K562 (cell line): Measurements from ENCODE around the gene HEXD. TPM values are rescaled to one million over a fixed set of nuclear protein-coding genes. Genes with fewer than 3 reads are reported as not detected.

ENCODE experiments used
- DEAF1 ChIP-seq: fragments of 450-650 bp; formaldehyde crosslinking; IDR thresholded peaks from 2 replicates; pipeline ENCODE4 v1.4.0; 2020; ENCODE audit warnings: mild to moderate bottlenecking, moderate library complexity
- E2F6 ChIP-seq, 2 experiments: IDR thresholded peaks; 2 replicates each; pipeline ENCODE4 v1.6.1; 2011; ENCODE audit warnings: borderline replicate concordance in 1 of 2, control low read depth in 1 of 2, low read depth in 1 of 2, low read length in 1 of 2, mild to moderate bottlenecking in 1 of 2, mixed read lengths in 1 of 2, moderate library complexity in 1 of 2; ENCODE audit not compliant: insufficient read depth in 1 of 2, insufficient read length in 1 of 2, poor library complexity in 1 of 2, severe bottlenecking in 1 of 2; ENCODE audit errors: extremely low read depth in 1 of 2
- MBD1 ChIP-seq: fragments of 250-450 bp; sonication (Bioruptor Pico); IDR thresholded peaks from 2 replicates; pipeline ENCODE4 v1.8.0; 2022; ENCODE audit warnings: inconsistent platforms
- RAD21 ChIP-seq, 2 experiments: fragments of 250-450 bp in 1 of 2; fragments of 450-650 bp in 1 of 2; sonication (Bioruptor Pico) in 1 of 2; formaldehyde crosslinking in 1 of 2; IDR thresholded peaks in 1 of 2; conservative IDR thresholded peaks in 1 of 2; 2 replicates each; pipeline versions ENCODE4 v1.4.0 to v1.8.0; 2020 to 2022; ENCODE audit warnings: mild to moderate bottlenecking in 2 of 2, moderate library complexity in 1 of 2
- SIRT6 ChIP-seq: IDR thresholded peaks from one replicate; pipeline ENCODE4 v1.6.1; 2012; ENCODE audit warnings: low read depth, mild to moderate bottlenecking, control low read depth, inconsistent platforms, low read length, moderate library complexity
- SMARCA4 ChIP-seq: fragments of 450-650 bp; IDR thresholded peaks from 2 replicates; pipeline ENCODE4 v1.6.1; 2016
- polyA plus RNA-seq, 8 experiments: library from polyadenylated mRNA; depleted of rRNA in 4 of 8; stranded (reverse) in 5 of 8; unstranded in 3 of 8; fragments of >200 nt; fragmentation: Nextera tagmentation in 2 of 8; fragmentation: Illumina TruSeq in 1 of 8; extraction: Ambion mirVana in 2 of 8; extraction: Trizol in 1 of 8; gene quantifications; 2 replicates each; pipeline versions ENCODE4 v1.2.1 to v1.2.3, GENCODE V29; 2011 to 2014; ENCODE audit warnings: inconsistent platforms in 1 of 8, missing spikeins in 1 of 8
- total RNA-seq, 7 experiments: library from RNA; depleted of rRNA in 6 of 7; stranded (reverse); fragments of >200 nt in 6 of 7; fragmentation: Illumina TruSeq in 2 of 7; extraction: Trizol in 2 of 7; gene quantifications; 2 replicates each; pipeline versions ENCODE4 v1.2.1 to v1.2.3, GENCODE V29; 2011 to 2021; ENCODE audit warnings: low replicate concordance in 1 of 7
- TF ChIP-seq, protein P1 (sequence below): fragments of 450-650 bp; IDR thresholded peaks from 2 replicates; pipeline ENCODE4 v1.6.1; 2016; ENCODE audit warnings: borderline replicate concordance
- TF ChIP-seq, protein P2 (sequence below), 3 experiments: fragments of 200-800 bp in 1 of 3; fragments of 250-450 bp in 1 of 3; fragments of 450-650 bp in 1 of 3; sonication (Bioruptor Pico) in 1 of 3; sonication (Bioruptor generic) in 1 of 3; formaldehyde crosslinking in 1 of 3; IDR thresholded peaks; 2 replicates each; pipeline versions ENCODE4 v1.6.1 to v1.8.0; 2016 to 2022; ENCODE audit warnings: mild to moderate bottlenecking in 2 of 3, missing genetic modification characterization in 2 of 3, missing compliant biosample characterization in 1 of 3, moderate library complexity in 1 of 3

The HEXD gene
- total and polyA plus RNA-seq, 9 of the 15 experiments (the other 6 are each of a cell fraction or from before 2014, with no cell fraction given), result 1.0 to 25.3 (median 10.0) TPM

GRCh38 chr17:82418001-82418986 is at the start of gene HEXD, which contains the start of gene OGFOD3 (continued):
- TF ChIP-seq MBD1 (CRISPR knock-in tag), result no peak
- TF ChIP-seq RAD21 (CRISPR knock-in tag; conservative IDR thresholded peaks at IDR 0.05 in 1 of 2, IDR thresholded peaks at IDR 0.05 in 1 of 2), result 0 out of 4 replicates have a peak, but pooled peaks of 1 of the 2 experiments have one; percentile 2
- TF ChIP-seq, protein P1, sequence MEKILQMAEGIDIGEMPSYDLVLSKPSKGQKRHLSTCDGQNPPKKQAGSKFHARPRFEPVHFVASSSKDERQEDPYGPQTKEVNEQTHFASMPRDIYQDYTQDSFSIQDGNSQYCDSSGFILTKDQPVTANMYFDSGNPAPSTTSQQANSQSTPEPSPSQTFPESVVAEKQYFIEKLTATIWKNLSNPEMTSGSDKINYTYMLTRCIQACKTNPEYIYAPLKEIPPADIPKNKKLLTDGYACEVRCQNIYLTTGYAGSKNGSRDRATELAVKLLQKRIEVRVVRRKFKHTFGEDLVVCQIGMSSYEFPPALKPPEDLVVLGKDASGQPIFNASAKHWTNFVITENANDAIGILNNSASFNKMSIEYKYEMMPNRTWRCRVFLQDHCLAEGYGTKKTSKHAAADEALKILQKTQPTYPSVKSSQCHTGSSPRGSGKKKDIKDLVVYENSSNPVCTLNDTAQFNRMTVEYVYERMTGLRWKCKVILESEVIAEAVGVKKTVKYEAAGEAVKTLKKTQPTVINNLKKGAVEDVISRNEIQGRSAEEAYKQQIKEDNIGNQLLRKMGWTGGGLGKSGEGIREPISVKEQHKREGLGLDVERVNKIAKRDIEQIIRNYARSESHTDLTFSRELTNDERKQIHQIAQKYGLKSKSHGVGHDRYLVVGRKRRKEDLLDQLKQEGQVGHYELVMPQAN, result peak; percentile 64; the same call in 1 of the 2 replicates
- TF ChIP-seq E2F6 (IDR thresholded peaks at IDR 0.05; ENCODE audit: borderline replicate concordance in 1 of 2, extremely low read depth in 1 of 2, insufficient read depth in 1 of 2, insufficient read length in 1 of 2, low read depth in 1 of 2, low read length in 1 of 2, poor library complexity in 1 of 2, severe bottlenecking in 1 of 2), result peak; percentile 52 to 61
- no peak for TF ChIP-seq SIRT6
- TF ChIP-seq, protein P2, sequence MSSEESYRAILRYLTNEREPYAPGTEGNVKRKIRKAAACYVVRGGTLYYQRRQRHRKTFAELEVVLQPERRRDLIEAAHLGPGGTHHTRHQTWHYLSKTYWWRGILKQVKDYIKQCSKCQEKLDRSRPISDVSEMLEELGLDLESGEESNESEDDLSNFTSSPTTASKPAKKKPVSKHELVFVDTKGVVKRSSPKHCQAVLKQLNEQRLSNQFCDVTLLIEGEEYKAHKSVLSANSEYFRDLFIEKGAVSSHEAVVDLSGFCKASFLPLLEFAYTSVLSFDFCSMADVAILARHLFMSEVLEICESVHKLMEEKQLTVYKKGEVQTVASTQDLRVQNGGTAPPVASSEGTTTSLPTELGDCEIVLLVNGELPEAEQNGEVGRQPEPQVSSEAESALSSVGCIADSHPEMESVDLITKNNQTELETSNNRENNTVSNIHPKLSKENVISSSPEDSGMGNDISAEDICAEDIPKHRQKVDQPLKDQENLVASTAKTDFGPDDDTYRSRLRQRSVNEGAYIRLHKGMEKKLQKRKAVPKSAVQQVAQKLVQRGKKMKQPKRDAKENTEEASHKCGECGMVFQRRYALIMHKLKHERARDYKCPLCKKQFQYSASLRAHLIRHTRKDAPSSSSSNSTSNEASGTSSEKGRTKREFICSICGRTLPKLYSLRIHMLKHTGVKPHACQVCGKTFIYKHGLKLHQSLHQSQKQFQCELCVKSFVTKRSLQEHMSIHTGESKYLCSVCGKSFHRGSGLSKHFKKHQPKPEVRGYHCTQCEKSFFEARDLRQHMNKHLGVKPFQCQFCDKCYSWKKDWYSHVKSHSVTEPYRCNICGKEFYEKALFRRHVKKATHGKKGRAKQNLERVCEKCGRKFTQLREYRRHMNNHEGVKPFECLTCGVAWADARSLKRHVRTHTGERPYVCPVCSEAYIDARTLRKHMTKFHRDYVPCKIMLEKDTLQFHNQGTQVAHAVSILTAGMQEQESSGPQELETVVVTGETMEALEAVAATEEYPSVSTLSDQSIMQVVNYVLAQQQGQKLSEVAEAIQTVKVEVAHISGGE (CRISPR knock-in tag; IDR thresholded peaks at IDR 0.05), result 0 out of 6 replicates have a peak, but pooled peaks of 1 of the 3 experiments have one; percentile 48
- TF ChIP-seq DEAF1, result no peak
- no peak for TF ChIP-seq SMARCA4
